HG03045 (cell line): ENCODE data around the gene USP40.

Source experiments
- ATAC-seq: cut with Tn5 transposase; IDR thresholded peaks from one replicate; pipeline ENCODE4 v1.9.1; 2021; ENCODE audit warnings: mild to moderate bottlenecking, moderate library complexity; ENCODE audit not compliant: unreplicated experiment

USP40 gene

GRCh38 chr2:233461481-233461891 lies 105.1 kb downstream of the USP40 start:
- no peak for ATAC-seq

GRCh38 chr2:233460726-233461441 lies 105.7 kb downstream of the USP40 start:
- ATAC-seq = no peak

- no peak for ATAC-seq
These were observed 107.2 kb downstream of the USP40 start for GRCh38 chr2:233459426-233459825.

GRCh38 chr2:233458826-233459225 lies 107.8 kb downstream of the USP40 start:
- no peak for ATAC-seq

GRCh38 chr2:233458031-233458610 lies 108.5 kb downstream of the USP40 start:
- ATAC-seq = no peak

- ATAC-seq = no peak
These were observed 109.2 kb downstream of the USP40 start for GRCh38 chr2:233457356-233457755.

- ATAC-seq = no peak
These were observed 109.6 kb downstream of the USP40 start for GRCh38 chr2:233456934-233457333.

- ATAC-seq = no peak
These were observed 110.5 kb downstream of the USP40 start for GRCh38 chr2:233456111-233456510.

GRCh38 chr2:233455491-233455890 lies 111.1 kb downstream of the USP40 start:
- no peak for ATAC-seq

GRCh38 chr2:233455006-233455405 lies 111.6 kb downstream of the USP40 start:
- no peak for ATAC-seq

GRCh38 chr2:233453916-233454315 lies 112.7 kb downstream of the USP40 start:
- ATAC-seq = no peak

- ATAC-seq = no peak
These were observed 113.3 kb downstream of the USP40 start for GRCh38 chr2:233453111-233453915.

- no peak for ATAC-seq
These were observed 114.6 kb downstream of the USP40 start for GRCh38 chr2:233451950-233452349.

GRCh38 chr2:233450864-233451575 lies 115.6 kb downstream of the USP40 start:
- no peak for ATAC-seq

- no peak for ATAC-seq
These were observed 116.4 kb downstream of the USP40 start for GRCh38 chr2:233449921-233450863.

GRCh38 chr2:233449081-233449901 lies 117.3 kb downstream of the USP40 start:
- ATAC-seq = no peak

- no peak for ATAC-seq
These were observed 118.0 kb downstream of the USP40 start for GRCh38 chr2:233448575-233448974.

- no peak for ATAC-seq
These were observed 118.4 kb downstream of the USP40 start for GRCh38 chr2:233448220-233448559.

- no peak for ATAC-seq
These were observed 118.9 kb downstream of the USP40 start for GRCh38 chr2:233447506-233448219.
